GM12874 (cell line): Measurements from ENCODE around the gene PANK3.

Experiments used
- CTCF ChIP-seq: IDR thresholded peaks from 2 replicates; pipeline ENCODE4 v1.5.1; 2011; ENCODE audit warnings: low read depth, mild to moderate bottlenecking, control low read depth, low read length, moderate library complexity; ENCODE audit not compliant: insufficient read depth

PANK3 gene

GRCh38 chr5:168578538-168579487, at the start of gene PANK3:
Gene PANK3 (minus strand): TSS chr5:168579368. CDS start chr5:168579283, 85 bp downstream.
- no peak for TF ChIP-seq CTCF

- TF ChIP-seq CTCF, result no peak
Measured at GRCh38 chr5:168624850-168625364, 45.7 kb upstream of the PANK3 start.

- TF ChIP-seq CTCF, result no peak
Measured at GRCh38 chr5:168620807-168621206, 41.6 kb upstream of the PANK3 start.

GRCh38 chr5:168614661-168615060, 35.5 kb upstream of the PANK3 start:
- no peak for TF ChIP-seq CTCF

- TF ChIP-seq CTCF, result no peak
Measured at GRCh38 chr5:168613996-168614395, 34.8 kb upstream of the PANK3 start.

GRCh38 chr5:168613396-168613795, 34.2 kb upstream of the PANK3 start:
- TF ChIP-seq CTCF, result no peak

- TF ChIP-seq CTCF, result no peak
Measured at GRCh38 chr5:168612996-168613395, 33.8 kb upstream of the PANK3 start.
